Measurements from ENCODE around the gene EPB41L4A. TPM values are rescaled to one million over a fixed set of nuclear protein-coding genes. Genes with fewer than 3 reads are reported as not detected.
"Not testable (repeated sequence)": the region's sequence is repeated elsewhere in the genome, so short reads cannot be mapped to it uniquely, and the experiment has no call there.

Gene EPB41L4A
- total RNA-seq, 1 experiment from 2014 or later: not detected

- DNase-seq (ENCODE audit: low read depth): no peak
Observed at GRCh38 chr5:112403069-112403468, 16.0 kb downstream of the EPB41L4A start.

DNA sequence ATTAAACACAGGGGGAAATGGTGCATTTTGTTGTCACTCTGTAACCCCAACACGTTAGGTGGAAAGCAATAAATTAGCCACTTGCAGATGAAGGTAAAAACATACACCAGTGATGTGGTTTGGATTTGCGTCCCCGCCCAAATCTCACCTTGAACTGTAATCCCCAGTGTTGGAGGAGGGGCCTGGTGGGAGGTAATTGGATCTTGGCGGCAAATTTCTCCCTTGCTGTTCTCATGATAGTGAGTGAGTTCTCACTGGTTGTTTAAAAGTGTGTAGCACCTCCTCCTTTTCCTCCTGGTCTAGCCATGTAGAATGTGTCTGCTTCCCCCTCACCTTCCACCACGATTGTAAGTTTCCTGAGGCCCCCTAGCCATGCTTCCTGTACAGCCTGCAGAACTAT is 17.2 kb downstream of the EPB41L4A start:
- DNase-seq (ENCODE audit: low read depth): no peak

GRCh38 chr5:112397690-112398089 is 21.4 kb downstream of the EPB41L4A start:
- DNase-seq (ENCODE audit: low read depth): no peak

GRCh38 chr5:112396430-112396829 is 22.6 kb downstream of the EPB41L4A start:
- DNase-seq (ENCODE audit: low read depth): no peak

DNA sequence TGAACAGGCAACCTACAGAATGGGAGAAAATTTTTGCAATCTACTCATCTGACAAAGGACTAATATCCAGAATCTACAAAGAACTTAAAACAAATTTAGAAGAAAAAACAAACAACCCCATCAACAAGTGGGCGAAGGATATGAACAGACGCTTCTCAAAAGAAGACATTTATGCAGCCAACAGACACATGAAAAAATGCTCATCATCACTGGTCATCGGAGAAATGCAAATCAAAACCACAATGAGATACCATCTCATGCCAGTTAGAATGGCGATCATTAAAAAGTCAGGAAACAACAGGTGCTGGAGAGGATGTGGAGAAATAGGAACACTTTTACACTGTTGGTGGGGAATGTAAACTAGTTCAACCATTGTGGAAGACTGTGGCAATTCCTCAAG is 23.8 kb downstream of the EPB41L4A start:
- DNase-seq (ENCODE audit: low read depth): not testable (repeated sequence)

DNA sequence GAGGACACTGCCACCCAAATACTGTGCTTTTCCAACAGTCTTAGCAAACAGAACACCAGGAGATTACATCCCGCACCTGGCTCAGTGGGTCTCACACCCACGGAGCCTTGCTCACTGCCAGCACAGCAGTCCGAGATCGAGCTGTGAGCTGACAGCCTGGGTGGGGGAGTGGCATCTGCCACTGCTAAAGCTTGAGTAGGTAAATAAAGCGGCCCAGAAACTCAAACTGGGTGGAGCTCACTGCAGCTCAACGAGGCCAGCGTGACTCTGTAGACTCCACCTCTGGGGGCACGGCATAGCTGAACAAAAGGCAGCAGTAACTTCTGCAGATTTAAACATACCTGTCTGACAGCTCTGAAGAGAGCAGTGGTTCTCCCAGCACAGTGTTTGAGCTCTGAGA is 28.8 kb downstream of the EPB41L4A start:
- DNase-seq (ENCODE audit: low read depth): no peak

- DNase-seq (ENCODE audit: low read depth): no peak
Observed at GRCh38 chr5:112388739-112389138, 30.3 kb downstream of the EPB41L4A start.

DNA sequence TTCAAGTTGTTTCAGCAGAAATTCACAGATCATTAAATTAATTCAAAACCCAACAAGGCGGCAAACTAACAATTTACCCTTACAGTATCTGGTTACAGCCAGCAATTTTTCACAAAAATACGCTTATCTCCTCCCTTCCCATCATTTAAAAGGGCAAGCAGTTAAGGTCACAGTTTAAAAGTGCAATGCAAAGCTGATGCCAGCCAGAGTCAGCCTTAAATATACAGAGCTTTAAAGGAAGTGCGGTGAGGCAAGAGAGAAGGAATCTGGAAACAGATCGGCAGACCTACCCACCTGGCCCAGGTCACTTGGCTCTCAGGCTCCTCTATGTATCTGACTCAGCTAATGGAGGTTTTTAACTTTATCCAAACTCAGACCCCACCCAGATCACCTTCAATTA is 31.0 kb downstream of the EPB41L4A start:
- no peak for DNase-seq (ENCODE audit: low read depth)

GRCh38 chr5:112386766-112387165 is 32.3 kb downstream of the EPB41L4A start:
- DNase-seq (ENCODE audit: low read depth): no peak

DNA sequence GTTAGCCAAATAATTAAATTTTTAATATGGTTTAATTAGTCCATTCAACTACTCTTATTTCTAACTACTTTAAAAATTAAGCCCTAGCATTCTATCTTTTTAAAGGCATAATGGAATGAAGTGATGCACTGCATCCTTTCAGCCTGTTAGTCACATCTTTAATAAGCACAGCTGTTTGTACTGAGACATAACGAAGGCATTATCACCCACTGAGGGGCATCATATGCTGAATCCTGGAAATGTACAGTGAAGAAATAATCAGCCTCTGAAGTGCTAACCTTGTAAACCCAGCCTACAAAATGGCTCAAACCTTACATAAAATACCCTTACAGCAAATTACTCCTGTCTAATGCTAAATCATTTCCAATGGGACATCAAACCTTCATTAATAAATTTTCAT is 33.1 kb downstream of the EPB41L4A start:
- DNase-seq (ENCODE audit: low read depth): no peak

GRCh38 chr5:112385566-112385965 is 33.5 kb downstream of the EPB41L4A start:
- DNase-seq (ENCODE audit: low read depth): no peak

- no peak for DNase-seq (ENCODE audit: low read depth)
Observed at GRCh38 chr5:112384523-112384922, 34.6 kb downstream of the EPB41L4A start.

GRCh38 chr5:112382886-112383285 is 36.2 kb downstream of the EPB41L4A start:
- no peak for DNase-seq (ENCODE audit: low read depth)

- DNase-seq (ENCODE audit: low read depth): no peak
Observed at GRCh38 chr5:112381521-112381920, 37.6 kb downstream of the EPB41L4A start.

DNA sequence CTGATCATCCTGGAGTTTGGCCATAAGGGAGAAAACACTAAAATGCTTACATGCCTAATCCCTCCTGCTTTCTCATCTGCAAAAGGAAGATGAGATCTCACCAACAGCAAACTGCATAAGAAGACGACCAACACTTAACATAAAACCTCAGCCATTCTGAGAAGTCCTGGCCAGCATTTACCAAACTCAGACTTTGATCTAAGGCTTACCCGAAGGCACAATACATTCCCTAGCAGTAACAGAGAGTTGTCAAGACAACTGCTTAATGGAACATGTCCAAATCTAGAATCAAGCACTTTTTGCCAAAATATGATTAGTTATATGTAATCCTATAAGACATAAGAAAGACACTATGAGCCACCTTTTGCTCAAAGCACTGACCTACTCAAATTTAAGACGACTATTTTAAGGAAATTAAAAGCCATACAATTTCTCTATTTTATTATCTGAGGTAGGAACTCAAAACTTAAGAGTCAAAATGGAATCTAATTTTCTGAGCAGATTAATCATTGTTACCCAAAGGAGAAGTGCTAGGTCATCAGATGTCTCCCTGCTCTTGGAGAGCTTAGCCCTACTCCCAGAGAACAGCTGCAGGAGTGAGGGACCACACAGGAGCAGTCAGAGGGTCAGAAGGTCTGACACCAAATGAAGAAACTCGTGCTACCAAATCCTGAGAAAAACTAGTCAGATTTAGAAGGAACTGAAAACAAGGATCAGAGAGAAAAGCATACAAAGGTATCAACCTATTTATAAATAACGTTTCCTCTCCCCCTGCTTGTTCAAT is 39.3 kb downstream of the EPB41L4A start:
- DNase-seq (ENCODE audit: low read depth): no peak

GRCh38 chr5:112374818-112375217 is 44.3 kb downstream of the EPB41L4A start:
- no peak for DNase-seq (ENCODE audit: low read depth)

DNA sequence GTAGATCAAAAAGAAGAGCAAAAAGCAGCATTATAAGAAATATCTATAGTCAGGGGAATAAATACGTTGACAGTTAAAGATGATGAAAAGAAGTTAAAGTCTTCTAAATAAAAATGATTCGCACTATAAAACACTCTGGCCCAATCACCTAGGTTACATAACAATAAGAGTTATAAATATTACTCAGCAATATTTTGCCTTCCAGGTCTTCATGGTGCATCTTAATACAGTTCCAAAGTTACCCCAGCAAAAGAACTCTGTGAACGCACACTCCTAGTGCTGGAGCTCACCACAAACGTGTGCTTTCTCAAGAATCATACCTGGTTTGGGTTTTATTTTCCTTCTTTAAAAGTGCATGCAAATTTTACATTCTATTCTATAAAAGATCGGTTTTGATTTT is 44.7 kb downstream of the EPB41L4A start:
- no peak for DNase-seq (ENCODE audit: low read depth)

DNA sequence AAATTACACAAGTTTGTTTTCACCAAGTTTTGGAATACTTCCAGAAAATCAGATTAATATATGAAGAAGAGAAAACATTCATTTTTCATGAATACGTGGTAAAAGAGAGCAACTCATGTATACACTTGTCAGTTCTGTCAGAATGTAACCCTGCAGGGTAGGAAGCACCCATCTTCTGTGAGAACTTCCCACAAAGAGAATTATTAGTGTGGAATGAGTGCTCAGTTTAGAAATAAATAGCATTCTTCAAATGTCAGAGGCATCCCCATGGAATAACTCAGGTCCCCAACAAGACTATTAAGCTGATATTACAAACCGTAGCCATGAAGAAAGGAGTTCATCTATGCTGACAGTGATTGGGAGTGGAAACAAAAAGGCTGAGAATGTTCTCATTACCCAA is 45.2 kb downstream of the EPB41L4A start:
- no peak for DNase-seq (ENCODE audit: low read depth)

DNA sequence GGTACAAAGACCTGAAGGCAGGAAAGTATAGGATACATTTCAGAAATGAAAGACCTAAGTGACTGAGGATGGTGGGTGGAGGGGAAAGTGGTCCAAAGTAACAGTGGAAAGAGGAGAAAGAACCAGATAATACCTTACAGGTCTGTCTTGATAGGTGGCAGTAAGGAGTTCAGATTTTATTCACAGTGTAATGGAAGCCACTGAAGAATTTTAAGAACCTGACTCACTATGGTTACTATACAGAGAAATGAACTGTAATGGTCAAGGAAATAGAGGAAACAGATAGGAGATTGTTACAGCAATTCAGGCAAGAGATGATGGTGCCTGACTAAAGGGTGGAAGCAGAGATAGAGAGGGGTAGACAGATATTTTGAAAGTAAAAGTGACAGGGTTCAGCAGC is 46.5 kb downstream of the EPB41L4A start:
- DNase-seq (ENCODE audit: low read depth): no peak

- DNase-seq (ENCODE audit: low read depth): no peak
Observed at GRCh38 chr5:112371067-112371466, 48.0 kb downstream of the EPB41L4A start.

- no peak for DNase-seq (ENCODE audit: low read depth)
Observed at GRCh38 chr5:112367400-112367799, 51.7 kb downstream of the EPB41L4A start.

DNA sequence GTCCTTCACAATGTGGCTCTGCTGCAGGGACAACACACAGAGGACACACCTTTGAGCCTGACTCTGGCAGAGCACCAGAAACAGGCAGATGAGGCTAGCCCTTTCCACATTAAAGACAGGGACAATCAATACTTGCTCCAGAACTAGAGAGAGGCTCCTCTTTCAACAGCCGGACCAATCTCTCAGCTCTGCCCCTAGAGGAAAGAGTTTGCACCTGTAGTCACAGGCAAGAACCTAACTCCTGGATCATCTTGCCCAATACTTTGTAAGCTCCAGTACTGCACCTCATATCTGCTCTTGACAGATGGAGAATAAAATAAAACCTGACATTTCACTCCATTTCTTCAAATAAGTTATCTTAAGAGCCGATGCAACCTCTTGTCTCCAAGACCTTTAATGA is 52.1 kb downstream of the EPB41L4A start:
- DNase-seq (ENCODE audit: low read depth): no peak

- not testable (repeated sequence) for DNase-seq (ENCODE audit: low read depth)
Observed at GRCh38 chr5:112360740-112361139, 58.3 kb downstream of the EPB41L4A start.

Measured in M059J (cell line).